Erythroblast (primary cell): ENCODE results near the gene IPO9.

ENCODE experiments used
- GATA1 ChIP-seq: IDR thresholded peaks from 2 replicates; pipeline ENCODE4 v1.6.1; 2011; ENCODE audit warnings: low read depth, mild to moderate bottlenecking, control low read depth, low read length, moderate library complexity
- POLR2A ChIP-seq: IDR thresholded peaks from 2 replicates; pipeline ENCODE4 v1.6.1; 2011; ENCODE audit warnings: mild to moderate bottlenecking, low read length

DNA sequence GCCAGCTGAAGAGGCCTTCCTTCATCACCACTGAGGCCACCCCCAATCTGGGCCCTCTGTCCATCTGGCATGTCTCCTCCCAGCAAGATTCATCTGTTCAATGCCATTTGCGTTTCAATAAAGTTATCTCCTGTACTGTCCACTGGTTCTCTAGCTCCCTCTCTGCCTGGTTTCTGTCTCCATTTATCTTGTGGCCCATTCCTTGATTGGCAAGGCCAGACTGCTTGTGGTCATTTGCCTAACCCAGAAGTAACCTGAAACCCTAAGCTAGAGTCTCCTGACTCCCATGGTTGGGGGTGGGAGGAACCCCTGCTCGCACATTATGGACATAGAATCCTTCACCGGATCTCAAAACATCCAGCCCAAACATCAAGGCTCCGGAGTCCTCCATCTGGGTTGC lies 2.1 kb upstream of the IPO9 start:
- TF ChIP-seq POLR2A, result no peak
- TF ChIP-seq GATA1, result no peak
